Type B pancreatic cell (in vitro differentiated cells): Measurements from ENCODE around the gene TNK2. TPM values are rescaled to one million over a fixed set of nuclear protein-coding genes. Genes with fewer than 3 reads are reported as not detected.

Source experiments
- DNase-seq: peaks from one replicate; pipeline ENCODE4 v3.0.0; 2021; ENCODE audit warnings: mixed read lengths; ENCODE audit not compliant: unreplicated experiment; ENCODE audit errors: extremely low spot score
- H3K27ac Mint-ChIP-seq: 2 replicates; pipeline ENCODE4 v1.8.0; 2021; ENCODE audit warnings: mild to moderate bottlenecking, mixed read lengths
- H3K27me3 Mint-ChIP-seq: 2 replicates; pipeline ENCODE4 v1.8.0; 2021; ENCODE audit warnings: mixed read lengths
- H3K36me3 Mint-ChIP-seq: 2 replicates; pipeline ENCODE4 v1.8.0; 2021; ENCODE audit warnings: mixed read lengths
- H3K4me1 Mint-ChIP-seq: one replicate; pipeline ENCODE4 v1.8.0; 2021; ENCODE audit warnings: mixed read lengths; ENCODE audit not compliant: unreplicated experiment
- H3K4me3 Mint-ChIP-seq: 2 replicates; pipeline ENCODE4 v1.8.0; 2021; ENCODE audit warnings: mild to moderate bottlenecking, mixed read lengths
- H3K9me3 Mint-ChIP-seq: 2 replicates; pipeline ENCODE4 v1.8.0; 2021; ENCODE audit warnings: mixed read lengths
- total RNA-seq: library from RNA; stranded (reverse); gene quantifications from 2 replicates; pipeline ENCODE4 v1.2.1, GENCODE V29; 2021; ENCODE audit warnings: low replicate concordance
- TF ChIP-seq, protein P1 (sequence below): fragments of 200-600 bp; sonication (generic); conservative IDR thresholded peaks from 2 replicates; pipeline ENCODE4 v1.5.0; 2021; ENCODE audit warnings: antibody characterized with exemption, mild to moderate bottlenecking

TNK2 gene
- total RNA-seq, 1 donor from 2014 or later = 42.5 TPM

DNA sequence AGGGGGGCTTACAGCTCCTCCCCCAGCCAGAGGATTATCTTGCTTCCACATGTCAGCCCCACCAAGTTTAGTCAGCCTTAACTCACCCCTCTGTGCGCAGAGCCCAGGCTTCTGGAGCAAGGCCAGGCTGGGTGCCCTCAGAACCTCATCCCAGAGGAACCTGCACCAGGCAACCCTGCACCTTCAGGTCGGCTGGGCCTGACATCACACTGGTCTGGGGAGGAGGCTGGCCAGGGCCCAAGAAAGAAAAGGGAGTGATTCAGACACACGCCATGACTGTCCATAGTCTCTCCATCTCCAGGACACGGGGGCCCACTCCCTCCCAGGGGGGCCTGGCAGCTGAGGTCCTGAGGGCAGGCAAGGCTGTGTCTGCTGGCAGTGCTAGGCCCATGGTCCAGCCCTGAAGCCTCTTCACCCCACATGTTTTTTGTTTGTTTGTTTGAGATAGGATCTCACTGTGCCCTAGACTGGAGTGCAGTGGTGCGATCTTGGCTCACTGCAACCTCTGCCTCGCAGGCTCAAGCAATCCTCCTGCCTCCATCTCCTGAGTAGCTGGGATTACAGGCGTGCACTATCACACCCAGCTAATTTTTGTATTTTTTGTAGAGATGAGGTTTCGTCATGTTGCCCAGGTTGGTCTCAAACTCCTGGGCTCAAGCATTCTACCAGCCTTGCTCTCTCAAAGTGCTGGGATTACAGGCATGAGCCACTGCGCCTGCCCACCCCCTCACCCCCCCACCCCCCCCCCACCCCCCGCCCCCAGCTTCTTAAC, 11.1 kb downstream of the TNK2 start:
- peaks cover 4% of the 10 kb centered on the region for H3K27me3 Mint-ChIP-seq
- TF ChIP-seq, protein P1, sequence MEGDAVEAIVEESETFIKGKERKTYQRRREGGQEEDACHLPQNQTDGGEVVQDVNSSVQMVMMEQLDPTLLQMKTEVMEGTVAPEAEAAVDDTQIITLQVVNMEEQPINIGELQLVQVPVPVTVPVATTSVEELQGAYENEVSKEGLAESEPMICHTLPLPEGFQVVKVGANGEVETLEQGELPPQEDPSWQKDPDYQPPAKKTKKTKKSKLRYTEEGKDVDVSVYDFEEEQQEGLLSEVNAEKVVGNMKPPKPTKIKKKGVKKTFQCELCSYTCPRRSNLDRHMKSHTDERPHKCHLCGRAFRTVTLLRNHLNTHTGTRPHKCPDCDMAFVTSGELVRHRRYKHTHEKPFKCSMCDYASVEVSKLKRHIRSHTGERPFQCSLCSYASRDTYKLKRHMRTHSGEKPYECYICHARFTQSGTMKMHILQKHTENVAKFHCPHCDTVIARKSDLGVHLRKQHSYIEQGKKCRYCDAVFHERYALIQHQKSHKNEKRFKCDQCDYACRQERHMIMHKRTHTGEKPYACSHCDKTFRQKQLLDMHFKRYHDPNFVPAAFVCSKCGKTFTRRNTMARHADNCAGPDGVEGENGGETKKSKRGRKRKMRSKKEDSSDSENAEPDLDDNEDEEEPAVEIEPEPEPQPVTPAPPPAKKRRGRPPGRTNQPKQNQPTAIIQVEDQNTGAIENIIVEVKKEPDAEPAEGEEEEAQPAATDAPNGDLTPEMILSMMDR = no peak
- no peaks in the 10 kb centered on the region for H3K36me3 Mint-ChIP-seq
- H3K27ac Mint-ChIP-seq = peak overlapping the region; percentile 83
- H3K4me3 Mint-ChIP-seq = peak overlapping the region; percentile 83
- peaks cover 37% of the 10 kb centered on the region for H3K4me1 Mint-ChIP-seq
- H3K9me3 Mint-ChIP-seq = no peaks in the 10 kb centered on the region
- no peak for DNase-seq

DNA sequence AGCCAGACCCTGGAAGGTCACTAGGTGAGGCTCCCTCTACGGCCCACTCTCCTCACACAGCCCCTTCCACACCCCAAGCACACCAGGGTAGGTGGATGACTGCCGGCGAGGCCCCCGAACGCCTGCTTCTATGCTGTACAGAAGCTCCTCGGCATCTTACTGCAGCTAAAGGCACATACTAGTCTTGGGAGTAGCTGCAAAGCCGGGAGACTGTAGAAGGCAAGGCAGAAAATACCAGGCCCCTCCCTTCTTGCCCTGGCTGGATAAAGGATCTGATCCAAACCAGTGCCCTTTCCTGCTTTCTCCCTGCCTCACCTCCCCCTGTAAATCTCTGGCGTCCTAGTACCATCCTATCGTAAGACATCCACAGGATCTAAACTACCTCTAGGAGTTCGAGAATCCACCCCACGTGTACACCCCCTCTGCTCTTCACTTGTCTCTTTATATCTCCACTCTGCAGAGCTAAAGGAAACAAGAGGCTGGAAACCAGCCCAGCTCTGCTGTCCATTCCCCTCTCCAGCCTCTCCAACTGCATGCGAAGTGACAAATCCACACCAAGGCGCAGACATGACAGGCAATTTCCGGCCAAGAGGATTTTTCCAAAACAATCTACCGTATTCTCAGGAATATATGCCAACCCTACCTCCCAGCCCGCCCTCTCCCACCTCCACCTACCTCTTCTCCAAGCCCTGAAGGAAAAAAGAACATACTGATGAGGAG, 11.8 kb downstream of the TNK2 start:
- H3K27ac Mint-ChIP-seq = peak overlapping the region; percentile 83
- H3K9me3 Mint-ChIP-seq = no peaks in the 10 kb centered on the region

GRCh38 chr3:195895861-195896360, 12.4 kb downstream of the TNK2 start:
- H3K36me3 Mint-ChIP-seq = no peaks in the 10 kb centered on the region
- peak overlapping the region; percentile 83 for H3K27ac Mint-ChIP-seq
- H3K4me3 Mint-ChIP-seq = peak overlapping the region; percentile 83
- H3K4me1 Mint-ChIP-seq = peaks cover 37% of the 10 kb centered on the region
- peaks cover 4% of the 10 kb centered on the region for H3K27me3 Mint-ChIP-seq
- TF ChIP-seq, protein P1 = no peak
- no peak for DNase-seq
- no peaks in the 10 kb centered on the region for H3K9me3 Mint-ChIP-seq

More for the DNA sequence above, 11.8 kb downstream of the TNK2 start:
- Mint-ChIP-seq H3K4me1 (peaks cover 37% of the 10 kb centered on the region), H3K36me3 (no peaks in the 10 kb centered on the region), H3K4me3 (peak overlapping the region; percentile 83), H3K27me3 (peaks cover 4% of the 10 kb centered on the region)
- TF ChIP-seq, protein P1 = no peak
- DNase-seq = no peak

DNA sequence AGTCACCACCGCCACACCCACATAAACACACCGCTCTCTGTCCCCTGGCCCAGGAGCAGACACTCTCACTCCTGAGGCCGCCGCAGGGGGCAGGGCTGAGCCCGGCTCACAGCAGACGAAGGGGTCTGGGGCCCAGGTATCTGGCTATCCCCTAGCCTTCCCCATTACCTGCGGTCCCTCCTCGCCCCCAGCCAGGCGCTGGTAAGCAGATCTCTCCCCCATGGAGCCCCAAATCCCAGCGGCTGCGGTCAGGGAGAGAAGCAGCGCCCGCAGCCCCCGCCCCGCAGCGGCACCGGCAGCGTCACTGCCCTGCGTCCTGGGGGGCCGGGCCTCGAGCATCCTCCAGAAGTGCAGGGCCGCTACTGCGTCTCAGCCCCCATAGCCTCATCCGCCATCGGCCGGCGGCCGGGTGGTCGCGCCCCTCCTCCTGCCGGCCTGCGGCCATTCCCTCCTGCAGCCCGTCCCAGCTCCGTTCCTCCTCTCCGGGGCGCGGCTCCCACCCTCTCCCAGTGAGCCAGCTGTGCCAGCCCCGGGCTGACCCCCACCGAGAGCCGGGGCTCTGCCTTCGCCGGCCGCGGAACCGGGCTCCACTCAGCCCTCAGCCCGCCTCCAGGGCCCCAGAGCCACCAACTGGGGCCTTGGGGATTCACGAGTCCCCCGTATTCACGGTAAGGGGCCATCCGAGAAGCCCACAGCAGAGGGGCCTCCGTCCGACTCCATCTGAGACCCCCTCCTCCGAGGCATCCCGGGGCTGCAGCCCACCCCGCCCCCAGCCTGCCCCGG, 13.1 kb downstream of the TNK2 start:
- peaks cover 4% of the 10 kb centered on the region for H3K27me3 Mint-ChIP-seq
- H3K9me3 Mint-ChIP-seq = no peaks in the 10 kb centered on the region
- no peak for DNase-seq
- no peaks in the 10 kb centered on the region for H3K36me3 Mint-ChIP-seq
- TF ChIP-seq, protein P1 = no peak
- H3K27ac Mint-ChIP-seq = peak overlapping the region; percentile 91
- peaks cover 37% of the 10 kb centered on the region for H3K4me1 Mint-ChIP-seq
- H3K4me3 Mint-ChIP-seq = peak overlapping the region; percentile 90

- peaks cover 4% of the 10 kb centered on the region for H3K27me3 Mint-ChIP-seq
- H3K27ac Mint-ChIP-seq = no peak overlapping the region
- no peaks in the 10 kb centered on the region for H3K36me3 Mint-ChIP-seq
- DNase-seq = no peak
- TF ChIP-seq, protein P1 = no peak
- H3K4me1 Mint-ChIP-seq = peaks cover 40% of the 10 kb centered on the region
- no peaks in the 10 kb centered on the region for H3K9me3 Mint-ChIP-seq
- peak overlapping the region; percentile 36 for H3K4me3 Mint-ChIP-seq
Observed at GRCh38 chr3:195893916-195894465, 14.4 kb downstream of the TNK2 start.
